ENCODE data around the gene MT1F.

DNA sequence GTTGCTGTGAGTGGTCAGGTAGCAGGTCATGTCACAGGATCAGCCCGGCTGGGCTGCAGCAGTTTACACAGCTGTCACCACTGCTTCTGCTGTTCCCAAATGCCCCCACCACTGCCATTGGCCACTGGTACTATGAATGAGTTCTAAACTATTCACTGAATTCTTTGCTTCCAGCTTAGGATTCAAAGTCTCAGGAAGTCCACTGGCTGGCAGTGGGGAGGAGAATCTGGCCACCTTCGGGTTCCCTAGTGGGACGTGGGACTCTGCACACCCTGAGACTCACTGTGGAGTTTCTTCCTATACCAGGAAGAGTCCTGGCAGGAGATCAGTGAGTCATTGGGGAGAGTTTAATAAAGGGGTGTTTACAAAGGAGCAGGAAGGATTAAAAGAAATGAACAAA, 31.4 kb downstream of the MT1F start:
- TF ChIP-seq, protein P1, sequence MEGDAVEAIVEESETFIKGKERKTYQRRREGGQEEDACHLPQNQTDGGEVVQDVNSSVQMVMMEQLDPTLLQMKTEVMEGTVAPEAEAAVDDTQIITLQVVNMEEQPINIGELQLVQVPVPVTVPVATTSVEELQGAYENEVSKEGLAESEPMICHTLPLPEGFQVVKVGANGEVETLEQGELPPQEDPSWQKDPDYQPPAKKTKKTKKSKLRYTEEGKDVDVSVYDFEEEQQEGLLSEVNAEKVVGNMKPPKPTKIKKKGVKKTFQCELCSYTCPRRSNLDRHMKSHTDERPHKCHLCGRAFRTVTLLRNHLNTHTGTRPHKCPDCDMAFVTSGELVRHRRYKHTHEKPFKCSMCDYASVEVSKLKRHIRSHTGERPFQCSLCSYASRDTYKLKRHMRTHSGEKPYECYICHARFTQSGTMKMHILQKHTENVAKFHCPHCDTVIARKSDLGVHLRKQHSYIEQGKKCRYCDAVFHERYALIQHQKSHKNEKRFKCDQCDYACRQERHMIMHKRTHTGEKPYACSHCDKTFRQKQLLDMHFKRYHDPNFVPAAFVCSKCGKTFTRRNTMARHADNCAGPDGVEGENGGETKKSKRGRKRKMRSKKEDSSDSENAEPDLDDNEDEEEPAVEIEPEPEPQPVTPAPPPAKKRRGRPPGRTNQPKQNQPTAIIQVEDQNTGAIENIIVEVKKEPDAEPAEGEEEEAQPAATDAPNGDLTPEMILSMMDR (IDR thresholded peaks at IDR 0.05 in 4 of 5, conservative IDR thresholded peaks at IDR 0.05 in 1 of 5): no peak
- TF ChIP-seq POLR2A (IDR thresholded peaks at IDR 0.05): no peak

All from gastrocnemius medialis (tissue), 4 donors.